ENCODE data around the gene VPS13A.

DNA sequence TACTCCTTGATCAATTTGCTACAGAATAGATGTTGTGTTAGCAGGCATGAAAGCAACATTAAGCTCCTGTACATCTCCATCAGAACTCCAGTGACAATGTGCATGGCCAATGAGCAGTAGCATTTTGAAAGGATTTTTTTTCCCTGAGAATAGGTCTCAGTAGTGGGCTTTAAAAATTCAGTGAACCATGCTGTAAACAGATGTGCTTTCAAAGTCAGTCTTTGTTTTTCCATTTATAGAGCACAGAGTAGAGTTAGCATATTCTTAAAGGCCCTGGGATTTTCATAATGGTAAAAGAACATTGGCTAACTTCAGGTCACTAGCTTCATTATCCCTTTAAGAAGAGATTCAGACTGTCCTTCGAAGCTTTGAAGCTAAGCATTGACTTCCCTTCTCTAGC is 150.8 kb downstream of the VPS13A start:
- no peak for TF ChIP-seq POLR2A (IDR thresholded peaks at IDR 0.05)
- TF ChIP-seq, protein P1, sequence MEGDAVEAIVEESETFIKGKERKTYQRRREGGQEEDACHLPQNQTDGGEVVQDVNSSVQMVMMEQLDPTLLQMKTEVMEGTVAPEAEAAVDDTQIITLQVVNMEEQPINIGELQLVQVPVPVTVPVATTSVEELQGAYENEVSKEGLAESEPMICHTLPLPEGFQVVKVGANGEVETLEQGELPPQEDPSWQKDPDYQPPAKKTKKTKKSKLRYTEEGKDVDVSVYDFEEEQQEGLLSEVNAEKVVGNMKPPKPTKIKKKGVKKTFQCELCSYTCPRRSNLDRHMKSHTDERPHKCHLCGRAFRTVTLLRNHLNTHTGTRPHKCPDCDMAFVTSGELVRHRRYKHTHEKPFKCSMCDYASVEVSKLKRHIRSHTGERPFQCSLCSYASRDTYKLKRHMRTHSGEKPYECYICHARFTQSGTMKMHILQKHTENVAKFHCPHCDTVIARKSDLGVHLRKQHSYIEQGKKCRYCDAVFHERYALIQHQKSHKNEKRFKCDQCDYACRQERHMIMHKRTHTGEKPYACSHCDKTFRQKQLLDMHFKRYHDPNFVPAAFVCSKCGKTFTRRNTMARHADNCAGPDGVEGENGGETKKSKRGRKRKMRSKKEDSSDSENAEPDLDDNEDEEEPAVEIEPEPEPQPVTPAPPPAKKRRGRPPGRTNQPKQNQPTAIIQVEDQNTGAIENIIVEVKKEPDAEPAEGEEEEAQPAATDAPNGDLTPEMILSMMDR (IDR thresholded peaks at IDR 0.05), result no peak
- TF ChIP-seq POLR2AphosphoS5 (IDR thresholded peaks at IDR 0.05), result no peak
- TF ChIP-seq EP300 (IDR thresholded peaks at IDR 0.05), result no peak
